ENCODE results near the gene ARID4B.
"Not testable (repeated sequence)": the region's sequence is repeated elsewhere in the genome, so short reads cannot be mapped to it uniquely, and the experiment has no call there.

- TF ChIP-seq TP53 (CRISPR knock-in tag; IDR thresholded peaks at IDR 0.05); POLR2A (IDR thresholded peaks at IDR 0.05; ENCODE audit: low read length); CTCF (IDR thresholded peaks at IDR 0.05); EP300 (IDR thresholded peaks at IDR 0.05); ESRRA (IDR thresholded peaks at IDR 0.05; ENCODE audit: borderline replicate concordance, low read length); PBX3 (IDR thresholded peaks at IDR 0.05); POLR2AphosphoS2 (conservative IDR thresholded peaks at IDR 0.05; ENCODE audit: low read length); MAZ (IDR thresholded peaks at IDR 0.05; ENCODE audit: borderline replicate concordance, low read depth, low read length); USF2 (IDR thresholded peaks at IDR 0.05); RAD21 (conservative IDR thresholded peaks at IDR 0.05 in 1 of 2, IDR thresholded peaks at IDR 0.05 in 1 of 2); HDAC2 (IDR thresholded peaks at IDR 0.05): not testable (repeated sequence)
These were observed 168.7 kb downstream of the ARID4B start for GRCh38 chr1:235159284-235159683.
